K562 (cell line): Measurements from ENCODE around the gene TRANK1. TPM values are rescaled to one million over a fixed set of nuclear protein-coding genes. Genes with fewer than 3 reads are reported as not detected.

Source experiments
- ARID3B ChIP-seq: fragments of 250-450 bp; sonication (Bioruptor Pico); IDR thresholded peaks from 2 replicates; pipeline ENCODE4 v1.4.0; 2020; ENCODE audit warnings: borderline replicate concordance
- BCOR ChIP-seq: fragments of 450-650 bp; IDR thresholded peaks from 2 replicates; pipeline ENCODE4 v1.6.1; 2016
- E2F6 ChIP-seq, 2 experiments: IDR thresholded peaks; 2 replicates each; pipeline ENCODE4 v1.6.1; 2011; ENCODE audit warnings: borderline replicate concordance in 1 of 2, control low read depth in 1 of 2, low read depth in 1 of 2, low read length in 1 of 2, mild to moderate bottlenecking in 1 of 2, mixed read lengths in 1 of 2, moderate library complexity in 1 of 2; ENCODE audit not compliant: insufficient read depth in 1 of 2, insufficient read length in 1 of 2, poor library complexity in 1 of 2, severe bottlenecking in 1 of 2; ENCODE audit errors: extremely low read depth in 1 of 2
- EP300 ChIP-seq: IDR thresholded peaks from 2 replicates; pipeline ENCODE4 v1.6.1; 2012; ENCODE audit warnings: low read length, improper control_type of control experiment
- MEF2D ChIP-seq: conservative IDR thresholded peaks from 2 replicates; pipeline ENCODE4 v1.6.1; 2016; ENCODE audit warnings: low read depth, missing genetic modification characterization, missing compliant biosample characterization
- NFRKB ChIP-seq: fragments of 450-650 bp; IDR thresholded peaks from 2 replicates; pipeline ENCODE4 v1.6.1; 2016; ENCODE audit warnings: low read depth
- NR1H2 ChIP-seq: sonication (generic); formaldehyde crosslinking; IDR thresholded peaks from 2 replicates; pipeline ENCODE4 v1.4.0; 2020; ENCODE audit warnings: mild to moderate bottlenecking, missing genetic modification reagents
- TGIF2 ChIP-seq: sonication (generic); formaldehyde crosslinking; IDR thresholded peaks from 2 replicates; pipeline ENCODE4 v1.8.1; 2022; ENCODE audit warnings: mild to moderate bottlenecking, missing genetic modification reagents, moderate library complexity
- ZFX ChIP-seq: sonication (generic); formaldehyde crosslinking; IDR thresholded peaks from 2 replicates; pipeline ENCODE4 v1.8.0; 2022; ENCODE audit warnings: mild to moderate bottlenecking, missing genetic modification reagents, moderate library complexity
- ZNF609 ChIP-seq: sonication (generic); formaldehyde crosslinking; IDR thresholded peaks from 2 replicates; pipeline ENCODE4 v1.8.1; 2023; ENCODE audit warnings: missing genetic modification reagents, mild to moderate bottlenecking, borderline replicate concordance
- ZNF717 ChIP-seq: fragments of 250-450 bp; sonication (Bioruptor Pico); IDR thresholded peaks from 2 replicates; pipeline ENCODE4 v1.5.0; 2021
- polyA plus RNA-seq, 8 experiments: library from polyadenylated mRNA; depleted of rRNA in 4 of 8; stranded (reverse) in 5 of 8; unstranded in 3 of 8; fragments of >200 nt; fragmentation: Nextera tagmentation in 2 of 8; fragmentation: Illumina TruSeq in 1 of 8; extraction: Ambion mirVana in 2 of 8; extraction: Trizol in 1 of 8; gene quantifications; 2 replicates each; pipeline versions ENCODE4 v1.2.1 to v1.2.3, GENCODE V29; 2011 to 2014; ENCODE audit warnings: inconsistent platforms in 1 of 8, missing spikeins in 1 of 8
- total RNA-seq, 7 experiments: library from RNA; depleted of rRNA in 6 of 7; stranded (reverse); fragments of >200 nt in 6 of 7; fragmentation: Illumina TruSeq in 2 of 7; extraction: Trizol in 2 of 7; gene quantifications; 2 replicates each; pipeline versions ENCODE4 v1.2.1 to v1.2.3, GENCODE V29; 2011 to 2021; ENCODE audit warnings: low replicate concordance in 1 of 7
- TF ChIP-seq, protein P1 (sequence below): fragments of 450-650 bp; IDR thresholded peaks from 2 replicates; pipeline ENCODE4 v1.7.0; 2016; ENCODE audit warnings: borderline replicate concordance
- TF ChIP-seq, protein P2 (sequence below): fragments of 250-450 bp; sonication (Bioruptor Pico); IDR thresholded peaks from 2 replicates; pipeline ENCODE4 v1.4.0; 2020; ENCODE audit warnings: mild to moderate bottlenecking, moderate library complexity

Gene TRANK1
- total and polyA plus RNA-seq, 9 of the 15 experiments (the other 6 are each of a cell fraction or from before 2014, with no cell fraction given), result 0.41 to 5.3 (median 2.1) TPM

- TF ChIP-seq ARID3B (no peak), ZFX (CRISPR knock-in tag) (peak; percentile 69), ZNF609 (CRISPR knock-in tag) (0 out of 2 replicates have a peak, but pooled peaks have one; percentile 86), ZNF717 (CRISPR knock-in tag) (no peak), MEF2D (tag) (no peak; the same call in 1 of the 2 replicates), EP300 (peak; percentile 74), BCOR (peak; percentile 60; the same call in 1 of the 2 replicates), E2F6 (IDR thresholded peaks at IDR 0.05; ENCODE audit: borderline replicate concordance in 1 of 2, extremely low read depth in 1 of 2, insufficient read depth in 1 of 2, insufficient read length in 1 of 2, low read depth in 1 of 2, low read length in 1 of 2, poor library complexity in 1 of 2, severe bottlenecking in 1 of 2) (peak; percentile 94 to 99), NFRKB (peak; percentile 51; the same call in 1 of the 2 replicates), NR1H2 (CRISPR knock-in tag) (no peak), TGIF2 (CRISPR knock-in tag) (no peak)
- TF ChIP-seq, protein P1, sequence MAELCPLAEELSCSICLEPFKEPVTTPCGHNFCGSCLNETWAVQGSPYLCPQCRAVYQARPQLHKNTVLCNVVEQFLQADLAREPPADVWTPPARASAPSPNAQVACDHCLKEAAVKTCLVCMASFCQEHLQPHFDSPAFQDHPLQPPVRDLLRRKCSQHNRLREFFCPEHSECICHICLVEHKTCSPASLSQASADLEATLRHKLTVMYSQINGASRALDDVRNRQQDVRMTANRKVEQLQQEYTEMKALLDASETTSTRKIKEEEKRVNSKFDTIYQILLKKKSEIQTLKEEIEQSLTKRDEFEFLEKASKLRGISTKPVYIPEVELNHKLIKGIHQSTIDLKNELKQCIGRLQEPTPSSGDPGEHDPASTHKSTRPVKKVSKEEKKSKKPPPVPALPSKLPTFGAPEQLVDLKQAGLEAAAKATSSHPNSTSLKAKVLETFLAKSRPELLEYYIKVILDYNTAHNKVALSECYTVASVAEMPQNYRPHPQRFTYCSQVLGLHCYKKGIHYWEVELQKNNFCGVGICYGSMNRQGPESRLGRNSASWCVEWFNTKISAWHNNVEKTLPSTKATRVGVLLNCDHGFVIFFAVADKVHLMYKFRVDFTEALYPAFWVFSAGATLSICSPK, result peak; percentile 40; the same call in 1 of the 2 replicates
- TF ChIP-seq, protein P2, sequence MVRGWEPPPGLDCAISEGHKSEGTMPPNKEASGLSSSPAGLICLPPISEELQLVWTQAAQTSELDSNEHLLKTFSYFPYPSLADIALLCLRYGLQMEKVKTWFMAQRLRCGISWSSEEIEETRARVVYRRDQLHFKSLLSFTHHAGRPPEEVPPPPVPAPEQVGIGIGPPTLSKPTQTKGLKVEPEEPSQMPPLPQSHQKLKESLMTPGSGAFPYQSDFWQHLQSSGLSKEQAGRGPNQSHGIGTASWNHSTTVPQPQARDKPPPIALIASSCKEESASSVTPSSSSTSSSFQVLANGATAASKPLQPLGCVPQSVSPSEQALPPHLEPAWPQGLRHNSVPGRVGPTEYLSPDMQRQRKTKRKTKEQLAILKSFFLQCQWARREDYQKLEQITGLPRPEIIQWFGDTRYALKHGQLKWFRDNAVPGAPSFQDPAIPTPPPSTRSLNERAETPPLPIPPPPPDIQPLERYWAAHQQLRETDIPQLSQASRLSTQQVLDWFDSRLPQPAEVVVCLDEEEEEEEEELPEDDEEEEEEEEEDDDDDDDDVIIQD, result peak; percentile 65; the same call in 1 of the 2 replicates
Observed at GRCh38 chr3:36993326-36994283, 48.8 kb upstream of the TRANK1 start, which contains the start of gene MLH1 (continued).
